Stimulated activated CD8-positive, alpha-beta memory T cell treated with anti-CD3 and anti-CD28 coated beads, Interleukin-15, amount 100 ng/mL, for 4 hours (primary cell): ENCODE measurements around the gene TRAPPC12.
"Not testable (repeated sequence)": the region's sequence is repeated elsewhere in the genome, so short reads cannot be mapped to it uniquely, and the experiment has no call there.

Experiments used
- DNase-seq, 2 donors: peaks; one replicate each; pipeline ENCODE4 v3.0.0-alpha.2; 2020; ENCODE audit warnings: low read depth in 2 of 2

Gene TRAPPC12

GRCh38 chr2:3432693-3433338, 53.3 kb downstream of the TRAPPC12 start:
- no peak for DNase-seq

- no peak for DNase-seq
Measured at GRCh38 chr2:3433339-3433699, 53.8 kb downstream of the TRAPPC12 start.

GRCh38 chr2:3433776-3434400, 54.4 kb downstream of the TRAPPC12 start:
- no peak for DNase-seq

- no peak for DNase-seq
Measured at GRCh38 chr2:3434654-3435053, 55.2 kb downstream of the TRAPPC12 start.

DNA sequence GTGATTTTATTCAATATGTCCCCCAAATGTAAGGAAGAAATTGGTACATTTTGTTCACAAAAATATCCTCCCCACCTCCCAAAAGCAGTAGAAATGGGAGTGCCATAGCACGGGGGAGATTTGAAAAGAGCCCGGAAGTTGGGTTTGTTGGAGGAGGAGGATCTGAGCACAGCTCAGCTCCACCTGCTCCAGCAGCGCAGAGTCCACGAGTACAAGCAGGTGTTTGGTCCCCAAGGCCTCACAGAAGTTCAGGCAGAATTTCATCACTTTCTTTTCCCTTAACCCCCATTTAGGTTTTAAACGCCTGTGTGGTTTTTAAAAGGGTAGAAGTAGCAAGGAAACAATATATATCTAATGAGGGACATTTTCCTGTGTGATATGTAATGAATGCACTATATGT, 56.0 kb downstream of the TRAPPC12 start:
- no peak for DNase-seq

DNA sequence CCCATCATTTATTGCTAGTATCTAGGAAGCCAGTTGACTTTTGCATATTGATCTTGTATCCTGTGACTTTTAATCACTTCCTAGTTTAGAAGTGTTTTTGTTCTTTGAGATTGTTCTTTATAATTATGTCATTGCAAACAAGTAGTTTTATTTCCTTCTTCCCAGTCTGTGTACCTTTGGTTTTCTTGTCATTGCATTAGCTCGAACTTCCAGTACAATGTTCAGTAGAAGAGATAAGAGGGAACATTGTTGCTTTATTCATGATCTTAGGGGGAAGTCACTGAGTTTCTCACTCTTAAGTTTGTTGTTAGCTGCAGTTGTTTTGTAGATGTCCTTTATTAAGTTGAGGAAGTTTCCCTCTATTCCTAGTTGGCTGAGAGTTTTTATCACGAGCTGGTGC, 61.0 kb downstream of the TRAPPC12 start:
- no peak for DNase-seq

- DNase-seq = no peak
Measured at GRCh38 chr2:3441465-3441864, 62.0 kb downstream of the TRAPPC12 start.

- no peak for DNase-seq
Measured at GRCh38 chr2:3442185-3442584, 62.7 kb downstream of the TRAPPC12 start.

- no peak for DNase-seq
Measured at GRCh38 chr2:3443083-3443482, 63.6 kb downstream of the TRAPPC12 start.

- DNase-seq = no peak
Measured at GRCh38 chr2:3443506-3444084, 64.1 kb downstream of the TRAPPC12 start.

DNA sequence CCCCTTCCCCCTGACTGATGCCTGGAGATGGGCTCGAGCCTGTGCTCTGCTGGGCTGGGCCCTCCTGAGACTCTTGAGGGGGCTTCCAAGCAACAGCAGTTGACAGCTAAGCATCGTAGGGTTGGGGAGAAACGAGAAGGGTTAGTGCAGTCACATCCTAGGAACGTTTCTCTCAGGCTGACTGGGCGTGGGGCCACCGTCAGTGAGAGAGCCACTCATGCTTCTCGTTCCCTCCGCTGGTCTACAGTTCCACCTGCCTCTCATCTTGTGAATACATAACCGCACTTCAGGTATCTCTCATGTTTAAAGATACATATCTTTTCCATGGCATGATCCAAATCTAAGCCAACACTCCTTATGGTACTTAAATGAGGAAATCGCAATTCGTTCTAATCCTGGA, 66.4 kb downstream of the TRAPPC12 start:
- no peak for DNase-seq

GRCh38 chr2:3446381-3446780, 66.9 kb downstream of the TRAPPC12 start:
- no peak for DNase-seq

GRCh38 chr2:3447186-3447585, 67.7 kb downstream of the TRAPPC12 start:
- not testable (repeated sequence) for DNase-seq

DNA sequence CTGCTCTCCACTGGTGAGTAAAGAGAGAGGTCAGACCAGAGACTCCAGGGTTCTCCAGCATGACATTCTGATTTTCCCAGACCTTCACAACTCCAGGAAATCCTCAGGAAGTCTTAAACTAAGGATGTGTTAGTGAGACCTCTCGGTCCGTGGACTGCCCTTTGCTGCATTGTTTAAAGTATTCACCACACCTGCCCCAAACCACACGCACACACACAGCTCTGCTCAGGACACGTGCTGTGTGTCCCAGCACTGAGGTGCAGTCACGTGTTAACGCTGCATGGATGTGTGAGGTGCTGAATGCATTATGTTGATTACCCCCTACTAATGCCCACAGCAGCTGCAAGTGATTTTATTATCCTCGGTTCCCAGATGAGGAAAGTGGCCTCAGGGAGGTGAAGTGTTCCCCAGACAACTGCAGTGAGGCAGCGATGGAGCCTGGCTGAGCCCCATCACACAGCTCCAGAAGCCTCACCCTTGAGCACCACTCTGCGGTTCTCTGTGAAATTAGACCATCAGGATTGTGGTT, 68.4 kb downstream of the TRAPPC12 start:
- no peak for DNase-seq

DNA sequence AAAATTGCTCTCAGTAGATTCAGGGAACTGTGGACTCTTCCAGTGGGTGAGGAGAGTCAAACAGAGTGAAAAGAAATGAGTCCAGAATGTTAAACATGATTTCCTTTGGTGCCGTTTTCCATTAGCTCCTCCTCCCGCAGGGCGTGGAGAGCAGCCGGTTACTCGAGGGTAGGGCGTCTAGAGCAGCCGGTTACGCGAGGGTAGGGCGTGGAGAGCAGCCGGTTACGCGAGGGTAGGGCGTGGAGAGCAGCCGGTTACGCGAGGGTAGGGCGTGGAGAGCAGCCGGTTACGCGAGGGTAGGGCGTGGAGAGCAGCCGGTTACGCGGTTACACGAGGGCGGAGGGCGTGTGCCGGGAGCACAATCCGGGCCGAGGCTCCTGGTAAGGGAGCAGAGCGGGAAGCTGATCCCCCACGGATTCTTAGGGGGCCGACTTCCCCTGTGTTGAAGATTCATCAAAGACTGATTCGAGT, 69.0 kb downstream of the TRAPPC12 start:
- not testable (repeated sequence) for DNase-seq

DNA sequence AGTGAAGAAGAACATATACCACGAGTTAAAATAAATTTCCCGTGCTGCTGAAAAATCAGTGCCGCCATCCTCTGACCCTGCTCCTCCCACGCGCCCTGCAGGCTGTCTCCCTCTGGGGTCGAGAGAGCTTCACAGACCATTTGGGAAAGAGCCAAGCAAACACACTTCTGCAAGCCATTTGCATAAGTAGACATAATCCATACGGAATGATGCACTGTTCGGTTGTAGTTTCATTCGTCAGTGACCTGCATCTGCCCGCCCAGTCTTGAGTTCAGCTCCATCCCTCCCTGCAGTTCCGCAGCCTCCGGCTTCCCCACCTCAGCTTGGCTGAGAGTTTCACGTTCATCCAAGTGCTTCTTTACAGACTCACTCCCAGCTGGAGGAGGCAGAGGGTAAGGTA, 69.6 kb downstream of the TRAPPC12 start:
- DNase-seq = no peak

DNA sequence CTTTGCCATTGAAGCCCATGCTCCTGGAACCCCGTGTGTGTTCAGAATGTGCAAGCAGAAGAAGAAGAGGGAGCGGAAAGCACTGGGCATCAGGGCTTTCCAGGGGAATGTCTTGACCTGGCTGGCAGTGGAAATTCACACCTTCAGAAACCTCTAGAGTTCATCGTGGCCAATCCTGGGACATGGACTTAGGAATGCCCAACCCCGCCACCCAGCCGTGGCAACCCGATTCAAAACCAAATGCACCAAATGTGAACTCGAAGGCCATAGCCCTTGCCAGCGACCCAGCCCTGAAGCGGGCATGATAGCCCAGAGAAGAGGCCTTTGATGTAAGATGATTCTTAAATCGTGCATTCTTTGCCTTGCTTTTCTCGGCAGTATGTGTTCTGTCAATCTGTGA, 70.4 kb downstream of the TRAPPC12 start:
- DNase-seq = no peak

DNA sequence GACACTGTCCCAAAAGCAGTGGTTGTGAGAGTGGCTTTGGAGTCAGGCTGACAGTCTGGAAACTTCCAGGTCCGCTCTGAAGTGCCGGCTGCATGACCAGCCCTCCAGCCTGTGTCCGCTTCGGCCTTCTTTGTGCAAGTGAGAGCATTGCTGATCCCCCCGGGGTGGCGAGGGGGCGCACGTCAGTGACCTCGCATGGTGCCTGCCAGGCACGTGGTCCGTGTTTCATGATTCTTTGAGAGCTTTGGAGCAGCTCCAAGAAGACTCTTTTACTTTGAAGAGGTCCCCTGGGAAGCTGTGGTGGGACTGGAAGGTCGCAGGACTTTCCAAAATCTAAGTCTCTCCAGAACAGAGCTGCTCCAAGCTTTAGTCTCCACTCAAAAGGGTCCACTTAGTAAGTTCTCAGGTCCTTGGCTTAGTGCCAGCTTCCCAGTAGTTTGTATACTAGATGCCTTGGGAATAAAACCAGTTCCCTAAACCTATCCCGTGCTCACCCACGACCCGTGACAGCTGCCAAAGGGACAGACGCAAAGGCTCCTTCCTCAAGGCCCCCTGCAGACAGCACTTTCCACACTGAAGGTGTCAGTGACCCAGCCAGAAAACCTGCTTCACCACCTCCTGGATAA, 71.0 kb downstream of the TRAPPC12 start:
- no peak for DNase-seq

DNA sequence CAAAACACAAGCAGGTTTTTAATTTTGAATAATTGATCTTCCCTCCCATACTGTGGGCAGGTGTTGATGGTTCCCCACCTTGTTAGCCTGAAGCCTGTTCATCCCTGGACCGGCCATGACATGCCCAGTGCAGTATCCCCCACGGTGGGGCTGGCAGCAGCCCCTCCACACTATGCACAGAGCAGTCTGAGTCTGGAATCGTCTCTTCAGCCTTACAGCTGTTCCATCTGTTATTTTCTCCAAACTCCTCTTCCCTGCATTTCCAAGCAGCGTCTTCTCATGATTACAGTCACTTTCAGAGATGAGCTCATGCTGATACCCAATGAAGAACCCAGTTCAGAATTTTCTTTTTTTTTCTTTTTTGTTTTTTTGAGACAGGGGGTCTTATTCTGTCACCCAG, 71.7 kb downstream of the TRAPPC12 start:
- no peak for DNase-seq

DNA sequence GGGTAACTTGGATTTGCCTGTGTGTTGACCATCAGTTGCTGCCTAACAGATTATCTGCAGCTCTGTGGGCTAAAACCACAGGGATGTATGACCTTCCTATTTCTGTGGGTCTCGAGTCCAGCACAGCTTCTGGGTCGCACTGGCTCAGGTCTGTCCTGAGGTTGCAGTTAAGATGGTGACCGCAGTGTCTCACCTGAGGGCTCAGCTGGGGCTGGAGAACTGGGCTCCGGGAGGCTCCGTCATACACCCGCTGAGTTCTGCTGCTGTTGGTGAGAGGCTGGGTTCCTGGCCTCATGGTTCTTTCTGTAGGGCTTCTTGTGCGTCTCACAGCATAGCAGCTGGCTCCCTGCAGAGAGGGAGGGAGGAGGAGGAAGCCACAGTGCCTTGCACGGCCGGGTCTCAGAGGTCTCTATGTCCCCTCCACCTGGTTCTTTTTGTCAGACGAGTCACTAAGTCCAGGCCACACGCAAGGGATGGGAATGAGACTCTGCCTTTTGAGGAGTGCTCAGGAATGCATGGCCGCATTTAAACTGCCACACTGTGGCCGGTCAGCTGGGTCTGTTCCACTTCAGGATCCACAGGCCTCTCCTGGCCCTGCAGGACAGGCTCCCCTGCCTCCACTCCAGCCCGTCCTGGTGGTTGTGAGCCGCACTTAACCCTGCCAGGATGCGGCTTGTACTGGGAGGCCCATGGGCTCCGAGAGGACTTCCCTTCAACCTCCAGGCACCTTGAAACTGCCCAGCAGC, 72.6 kb downstream of the TRAPPC12 start:
- no peak for DNase-seq

DNA sequence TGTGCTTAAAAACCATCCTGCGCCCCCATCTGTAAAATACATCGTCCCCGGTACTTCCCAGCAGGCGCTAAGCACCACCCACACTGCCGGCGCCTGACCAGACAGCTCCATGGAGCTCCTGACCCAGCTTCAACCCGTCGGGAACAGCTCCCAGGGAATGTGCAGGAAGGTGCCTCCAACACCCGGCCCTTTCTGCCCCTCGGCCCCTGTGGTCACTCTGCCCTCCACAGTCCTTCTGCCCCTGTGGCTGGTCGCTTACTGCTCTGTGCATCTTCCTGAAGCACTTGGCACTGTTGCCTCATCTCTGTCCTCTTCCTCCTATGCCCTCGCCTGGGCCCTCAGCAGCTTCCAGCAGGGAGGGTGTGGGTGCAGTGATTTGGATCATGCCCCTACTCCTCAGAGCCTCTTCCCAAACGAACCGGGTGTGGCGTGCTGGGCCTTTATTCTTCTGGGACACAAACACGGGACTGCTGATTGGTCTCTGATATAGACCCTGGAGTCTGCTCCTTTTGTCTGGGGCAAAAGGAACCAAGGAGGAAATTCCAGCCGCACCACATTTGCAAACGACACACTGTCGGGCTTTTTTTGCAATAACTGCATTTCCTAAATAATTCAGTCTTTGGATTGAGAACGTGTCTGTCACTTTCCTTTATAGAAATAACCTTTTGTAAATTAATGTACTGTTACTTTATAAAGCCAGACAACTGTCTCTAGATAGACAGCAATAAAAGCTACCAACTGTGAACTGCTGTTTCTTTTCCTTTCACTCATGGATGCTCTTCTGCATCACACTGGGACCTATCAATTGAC, 73.9 kb downstream of the TRAPPC12 start:
- DNase-seq = no peak
